ENCODE results near the gene DRC3.
"Not testable (repeated sequence)": the region's sequence is repeated elsewhere in the genome, so short reads cannot be mapped to it uniquely, and the experiment has no call there.

Gene DRC3, protein sequence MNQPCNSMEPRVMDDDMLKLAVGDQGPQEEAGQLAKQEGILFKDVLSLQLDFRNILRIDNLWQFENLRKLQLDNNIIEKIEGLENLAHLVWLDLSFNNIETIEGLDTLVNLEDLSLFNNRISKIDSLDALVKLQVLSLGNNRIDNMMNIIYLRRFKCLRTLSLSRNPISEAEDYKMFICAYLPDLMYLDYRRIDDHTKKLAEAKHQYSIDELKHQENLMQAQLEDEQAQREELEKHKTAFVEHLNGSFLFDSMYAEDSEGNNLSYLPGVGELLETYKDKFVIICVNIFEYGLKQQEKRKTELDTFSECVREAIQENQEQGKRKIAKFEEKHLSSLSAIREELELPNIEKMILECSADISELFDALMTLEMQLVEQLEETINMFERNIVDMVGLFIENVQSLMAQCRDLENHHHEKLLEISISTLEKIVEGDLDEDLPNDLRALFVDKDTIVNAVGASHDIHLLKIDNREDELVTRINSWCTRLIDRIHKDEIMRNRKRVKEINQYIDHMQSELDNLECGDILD

DNA sequence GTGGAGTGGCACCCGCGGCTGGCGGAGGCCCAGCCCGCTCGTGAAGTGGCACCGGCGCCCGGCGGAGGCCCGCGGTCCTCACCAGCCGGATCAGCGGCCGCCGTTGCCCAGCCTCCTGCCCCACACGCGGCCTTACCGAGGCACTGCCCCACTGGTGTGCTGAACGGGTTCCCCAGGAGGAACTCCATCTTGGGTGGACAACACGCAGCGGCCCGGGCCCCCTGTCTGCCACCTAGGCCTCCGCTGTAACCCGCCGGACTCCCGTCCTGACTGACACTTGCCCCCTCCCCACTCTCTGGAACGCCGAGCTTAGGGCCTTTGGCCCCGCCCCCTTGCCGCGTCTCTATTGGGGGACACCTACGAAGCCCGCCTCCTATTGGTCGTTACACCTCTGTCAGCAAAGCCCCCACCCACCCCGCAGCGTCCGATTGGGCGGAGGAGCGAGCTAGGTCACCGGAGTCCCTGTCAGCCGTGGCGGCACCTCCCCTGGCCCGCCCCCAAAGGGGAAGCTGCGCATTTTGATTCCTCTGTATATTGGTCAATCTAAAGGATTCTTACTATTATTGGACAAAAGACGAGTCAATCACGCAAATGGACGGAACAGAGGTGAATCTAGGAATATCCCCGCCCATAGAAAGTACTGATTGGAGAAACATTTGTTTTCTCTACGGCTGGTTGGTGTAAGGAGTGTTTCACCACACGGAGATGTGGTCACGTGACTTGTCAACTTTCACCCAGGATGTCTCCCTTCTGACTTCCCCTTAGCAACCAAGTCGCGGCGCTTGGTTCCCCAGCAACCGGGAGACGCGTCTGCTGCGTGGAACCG, at the start of gene DRC3, which contains the start of gene TOM1L2:
TSS of gene DRC3 (plus strand) at position 737 of the 826 bp plus-strand sequence. CDS start 4,737 bp downstream, outside the sequence.
TSS of gene TOM1L2 (minus strand) at position 275 of the 826 bp plus-strand sequence. CDS start at position 188, 87 bp downstream.
- DNase-seq (ENCODE audit: low read depth), result peak; percentile 100

DNA sequence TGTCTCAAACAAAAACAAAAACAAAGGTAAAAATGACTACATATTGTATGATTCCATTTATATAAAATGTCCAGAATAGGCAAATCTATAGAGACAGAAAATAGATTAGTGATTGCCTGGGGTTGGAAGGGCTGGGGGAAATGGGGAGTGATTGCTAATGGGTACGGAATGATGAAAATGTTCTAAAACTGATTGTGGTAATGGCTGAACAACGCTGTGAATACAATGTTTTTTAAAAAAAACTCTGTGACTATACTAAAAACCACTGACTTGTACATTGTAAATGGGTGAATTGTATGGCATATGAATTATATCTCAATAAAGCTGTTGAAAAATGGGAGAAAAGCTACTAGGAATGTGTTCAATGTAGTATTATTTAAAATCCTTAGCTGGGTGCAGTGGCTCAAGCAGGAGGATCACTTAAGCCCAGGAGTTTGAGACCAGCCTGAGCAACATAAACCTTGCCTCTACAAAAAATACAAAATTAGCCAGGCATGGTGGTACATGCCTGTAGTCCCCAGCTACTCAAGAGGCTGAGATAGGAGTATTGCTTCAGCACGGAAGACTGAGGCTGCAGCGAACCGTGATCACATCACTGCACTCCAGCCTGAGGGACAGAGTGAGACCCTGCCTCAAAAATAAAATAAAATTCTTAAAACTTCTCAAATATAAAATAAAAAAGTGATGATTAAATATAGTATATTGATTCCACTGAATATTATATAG, 48.4 kb upstream of the DRC3 start:
- DNase-seq (ENCODE audit: low read depth), result no peak

DNA sequence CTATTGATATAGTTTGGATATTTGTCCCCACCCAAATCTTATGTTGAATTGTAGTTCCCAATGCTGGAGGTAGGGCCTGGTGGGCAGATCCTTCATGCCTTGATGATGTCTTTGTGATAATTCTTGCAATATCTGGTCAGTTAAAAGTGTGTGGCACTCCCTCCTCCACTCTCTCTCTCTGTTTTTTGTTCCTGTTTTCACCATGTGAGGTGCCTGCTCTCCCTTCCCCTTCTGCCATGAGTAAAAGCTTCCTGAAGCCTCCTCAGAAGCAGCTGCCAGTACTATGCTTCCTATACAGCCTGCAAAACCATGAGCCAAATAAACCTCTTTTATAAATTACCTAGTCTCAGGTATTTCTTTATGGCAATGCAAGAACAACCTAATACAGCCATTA, 47.8 kb upstream of the DRC3 start:
- DNase-seq (ENCODE audit: low read depth), result no peak

DNA sequence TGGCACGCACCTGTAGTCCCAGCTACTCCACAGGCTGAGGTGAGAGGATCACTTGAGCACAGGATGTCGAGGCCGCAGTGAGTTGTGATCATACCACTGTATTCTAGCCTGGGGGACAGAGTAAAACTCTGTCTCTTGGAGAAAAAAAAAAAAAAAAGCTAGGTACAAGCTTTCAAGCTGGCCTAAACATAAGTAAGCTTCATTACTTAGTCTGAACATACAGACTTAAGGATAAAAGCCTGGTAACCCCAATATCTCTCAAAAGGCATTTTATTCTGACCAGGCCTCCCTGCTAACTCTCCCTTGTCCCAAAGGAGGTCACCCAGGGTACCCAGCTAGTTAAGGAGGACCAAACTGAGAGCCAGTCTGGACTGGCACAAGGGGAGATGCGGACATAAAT, 46.6 kb upstream of the DRC3 start:
- no peak for DNase-seq (ENCODE audit: low read depth)

DNA sequence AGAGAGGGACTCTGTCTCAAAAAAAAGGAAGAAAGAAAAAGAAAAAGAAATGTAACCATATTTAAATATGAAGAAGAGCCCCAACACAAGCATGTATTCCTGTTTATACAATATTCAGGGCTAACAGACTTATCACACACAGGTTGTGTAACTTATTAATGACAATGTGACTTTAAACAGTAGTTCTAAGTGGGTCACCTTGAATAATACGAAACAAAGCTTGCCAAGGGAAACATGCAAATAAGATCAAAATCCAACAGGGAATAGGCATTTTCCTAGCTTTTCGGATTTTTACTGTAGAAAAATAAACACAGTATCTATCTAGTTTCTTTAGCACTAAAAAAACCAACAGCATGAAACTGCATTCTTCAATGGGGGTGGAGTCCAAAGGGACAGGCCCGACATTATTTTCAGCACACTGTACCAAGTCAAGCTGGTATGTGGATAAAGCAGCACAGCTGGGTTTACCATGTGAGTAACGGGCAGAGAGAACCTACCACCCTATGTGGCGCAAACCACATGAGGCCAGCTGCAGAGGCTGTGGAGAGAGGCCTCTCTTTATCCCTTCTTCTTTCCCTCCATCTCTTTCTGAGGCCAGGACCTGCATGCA, 45.7 kb upstream of the DRC3 start:
- no peak for DNase-seq (ENCODE audit: low read depth)

DNA sequence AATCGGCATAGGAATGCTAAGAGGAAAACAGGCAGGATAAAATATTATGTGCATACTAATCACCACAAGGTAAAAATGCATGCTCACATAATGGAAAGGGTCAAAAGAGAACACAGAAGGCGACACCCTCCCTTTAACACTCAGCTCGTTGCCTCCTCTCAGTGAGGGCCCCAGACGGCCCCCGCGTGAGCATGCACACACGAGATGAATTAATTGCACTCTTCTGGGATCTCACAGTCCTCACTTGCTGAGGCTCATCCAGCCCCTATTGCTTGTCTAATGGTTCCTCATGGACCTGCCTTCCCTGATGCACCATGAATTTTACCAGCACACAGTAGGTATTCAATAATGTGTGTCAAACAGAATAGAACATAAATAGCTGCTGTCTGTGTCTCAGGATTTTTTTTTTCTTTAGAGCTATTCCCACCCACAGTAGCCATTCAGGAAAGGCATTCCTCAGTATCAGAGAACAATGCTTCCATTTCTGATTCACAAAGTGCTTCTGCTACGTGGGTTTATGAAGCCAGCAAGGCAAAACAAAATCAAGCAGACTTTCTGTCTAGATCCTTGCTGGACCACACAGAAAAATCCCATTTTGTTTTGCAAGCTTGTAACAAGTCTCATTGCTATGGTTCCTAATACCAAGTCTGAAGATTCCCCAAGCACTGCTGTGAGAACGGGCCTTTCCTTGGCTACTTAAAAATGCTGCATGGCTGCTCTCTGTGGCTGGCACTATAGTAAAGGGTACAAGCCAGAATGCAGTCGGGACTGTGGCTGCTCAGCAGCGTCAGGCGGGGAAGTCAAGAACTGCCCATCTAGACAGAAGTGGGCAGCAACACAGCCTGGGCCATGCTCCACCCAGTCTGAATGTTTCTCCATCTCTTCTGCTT, 44.0 kb upstream of the DRC3 start:
- DNase-seq (ENCODE audit: low read depth), result no peak

DNA sequence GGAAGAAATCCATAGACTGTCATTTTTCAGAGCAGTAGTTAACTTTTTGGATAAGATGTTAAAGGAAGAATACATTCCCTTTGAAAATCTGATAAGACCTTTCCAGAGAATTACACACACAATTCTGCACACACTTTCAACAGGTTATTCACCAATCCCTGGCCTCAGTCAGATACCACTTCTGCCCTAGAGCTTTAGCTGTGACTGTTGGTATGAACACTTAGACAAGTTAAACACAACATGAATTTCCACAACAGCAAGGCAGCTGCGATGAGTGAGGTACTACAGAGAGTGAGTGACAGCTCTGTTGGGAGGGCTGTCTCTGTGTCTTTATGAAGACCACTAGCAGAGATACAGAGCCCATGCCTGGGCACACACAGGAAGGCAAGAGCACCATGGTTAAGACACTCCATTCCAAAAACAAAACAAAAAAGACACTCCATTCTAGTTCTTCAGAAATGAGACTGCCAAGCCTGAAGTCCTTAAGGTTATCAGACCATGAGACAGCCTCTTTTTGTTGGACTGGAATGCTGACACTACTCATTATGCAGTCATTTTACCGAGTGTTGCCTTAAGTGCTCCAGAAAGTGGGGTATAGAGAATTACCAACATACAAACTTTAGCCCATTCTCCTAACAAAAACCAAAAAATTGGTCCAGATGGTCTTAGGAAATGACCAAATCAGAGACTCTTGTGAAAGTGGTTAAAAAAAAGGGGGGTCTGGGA, 42.8 kb upstream of the DRC3 start:
- no peak for DNase-seq (ENCODE audit: low read depth)

DNA sequence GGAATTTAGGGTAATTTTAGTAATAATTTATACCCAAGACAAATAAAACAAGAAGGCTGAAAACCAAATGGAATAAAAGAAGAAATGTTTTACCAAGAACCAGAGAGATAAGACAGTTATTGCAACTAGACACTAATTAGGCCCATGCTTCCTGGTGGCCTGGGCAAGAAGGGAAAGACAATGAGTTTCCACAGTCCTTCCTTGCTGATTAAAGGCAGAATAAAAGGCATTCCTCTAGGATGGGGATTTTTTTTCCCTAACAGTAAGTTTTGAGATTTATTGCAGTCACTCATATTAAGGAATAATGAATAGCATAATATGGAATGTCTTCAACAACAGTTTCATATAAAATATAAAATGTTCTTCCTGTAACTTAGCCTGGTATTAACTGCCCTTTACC, 42.0 kb upstream of the DRC3 start:
- no peak for DNase-seq (ENCODE audit: low read depth)

DNA sequence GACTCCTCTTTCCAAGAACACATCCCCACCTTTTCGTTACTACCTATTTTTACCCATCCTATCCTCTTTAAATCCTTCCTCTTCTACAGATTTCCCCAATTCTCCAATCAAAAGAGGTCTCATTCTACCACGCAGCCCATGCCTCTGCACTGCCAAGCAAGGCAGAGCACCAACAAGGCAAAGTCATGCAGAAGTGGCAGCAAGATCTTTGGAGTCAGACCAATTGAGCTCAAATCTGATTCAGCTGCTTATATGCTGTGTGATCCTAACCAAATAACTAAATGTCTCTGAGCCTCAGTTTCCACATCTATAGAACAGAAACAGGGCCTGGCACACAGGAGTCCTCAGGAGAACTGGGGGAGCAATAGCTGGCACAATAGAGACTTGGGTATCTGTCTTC, 41.5 kb upstream of the DRC3 start:
- DNase-seq (ENCODE audit: low read depth), result no peak

DNA sequence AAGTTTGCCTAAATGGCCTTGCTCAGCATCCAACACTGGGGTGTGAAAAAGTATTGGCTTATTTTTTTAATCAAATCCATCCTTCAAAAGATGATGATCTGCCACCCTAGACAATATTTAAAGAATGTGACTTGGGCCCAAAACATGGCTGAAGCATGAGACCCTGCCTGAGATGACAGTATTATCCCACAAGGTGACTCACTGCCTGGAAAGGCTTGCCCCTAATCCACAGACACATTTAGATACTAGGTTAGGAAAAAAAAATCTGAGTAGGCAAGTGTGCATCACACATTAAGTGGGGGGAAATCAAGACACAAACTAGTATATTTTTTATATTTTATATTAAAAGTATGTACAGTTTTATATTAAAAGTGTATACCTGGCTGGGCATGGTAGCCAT, 38.9 kb upstream of the DRC3 start:
- no peak for DNase-seq (ENCODE audit: low read depth)

DNA sequence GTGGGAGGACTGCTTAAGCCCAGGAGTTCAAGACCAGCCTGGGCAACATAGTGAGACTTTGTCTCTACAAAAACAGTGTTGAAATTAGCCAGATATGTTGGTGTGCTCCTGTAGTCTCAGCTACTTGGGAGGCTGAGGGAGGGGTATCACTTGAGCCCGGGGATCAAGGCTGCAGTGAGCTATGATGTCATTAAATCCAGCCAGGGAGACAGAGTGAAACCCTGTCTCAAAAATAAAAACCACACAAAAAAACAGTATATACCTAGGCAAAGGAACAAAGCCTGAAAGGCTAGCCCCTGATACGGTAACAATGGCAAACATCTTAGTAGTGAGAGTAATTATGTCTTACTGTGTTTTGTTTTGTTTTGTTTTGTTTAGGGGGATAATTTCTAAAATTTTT, 38.4 kb upstream of the DRC3 start:
- no peak for DNase-seq (ENCODE audit: low read depth)

DNA sequence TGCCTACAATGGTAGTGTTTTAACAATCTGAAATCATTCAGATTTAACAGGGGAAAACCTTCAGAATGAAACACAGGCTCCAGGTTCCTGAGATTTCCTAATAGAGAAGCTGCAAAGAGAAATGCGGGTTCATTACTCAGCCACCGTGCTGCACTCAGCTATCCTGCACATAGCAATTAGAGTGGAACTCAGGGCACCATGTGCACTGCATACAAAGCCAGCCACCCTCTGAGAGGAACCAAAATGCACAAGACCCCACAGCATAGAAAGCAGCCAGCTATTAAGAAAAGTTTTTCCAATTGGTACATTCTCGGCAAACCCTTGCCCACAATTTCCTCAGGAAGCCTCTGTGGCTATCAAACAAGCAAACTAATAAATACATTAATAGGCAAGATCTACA, 37.9 kb upstream of the DRC3 start:
- no peak for DNase-seq (ENCODE audit: low read depth)

DNA sequence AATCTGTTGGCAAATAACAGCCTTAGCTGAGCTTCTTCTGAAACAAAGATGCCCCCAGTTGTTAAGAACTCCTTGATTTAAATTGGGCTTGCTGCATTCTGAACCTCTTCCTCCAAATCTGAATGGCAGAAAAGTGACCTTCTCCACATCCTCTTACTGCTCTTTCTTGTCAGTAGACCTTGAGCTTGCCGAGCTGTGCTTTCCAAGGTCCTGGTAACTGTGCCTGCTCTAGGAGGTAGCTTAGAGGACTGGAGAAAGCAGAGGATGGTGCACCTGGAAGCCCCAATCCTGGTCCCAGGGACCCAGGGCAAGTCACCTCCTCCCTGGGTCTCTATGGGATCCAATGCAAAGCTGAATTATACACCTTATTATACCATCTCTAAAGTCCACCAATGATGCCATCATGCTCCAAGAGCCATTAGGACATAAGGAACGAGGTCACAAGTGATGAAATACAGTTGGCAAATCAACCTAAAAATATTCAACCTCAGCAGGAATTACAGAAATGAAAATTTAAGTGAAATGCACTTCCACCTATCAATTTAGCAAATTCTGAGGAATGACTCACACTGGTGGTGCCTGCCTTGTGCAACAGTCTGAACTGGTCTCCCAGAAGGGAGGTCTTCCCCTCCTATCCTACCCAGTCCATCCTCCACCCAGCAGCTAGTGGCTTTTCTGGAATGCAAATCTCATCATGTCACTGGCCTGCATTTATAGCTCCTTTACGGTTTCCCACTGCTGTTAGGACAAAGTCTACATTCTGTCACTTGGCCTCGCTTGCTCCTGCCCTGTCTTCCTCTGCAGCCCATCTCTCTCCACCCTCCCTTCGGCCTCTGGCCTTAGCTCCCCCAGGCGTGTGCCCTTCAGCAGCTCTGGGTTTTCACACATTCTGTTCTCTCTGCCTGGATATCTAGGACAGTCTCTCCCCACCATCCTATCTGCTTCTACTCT, 37.1 kb upstream of the DRC3 start:
- peak; percentile 88 for DNase-seq (ENCODE audit: low read depth)

DNA sequence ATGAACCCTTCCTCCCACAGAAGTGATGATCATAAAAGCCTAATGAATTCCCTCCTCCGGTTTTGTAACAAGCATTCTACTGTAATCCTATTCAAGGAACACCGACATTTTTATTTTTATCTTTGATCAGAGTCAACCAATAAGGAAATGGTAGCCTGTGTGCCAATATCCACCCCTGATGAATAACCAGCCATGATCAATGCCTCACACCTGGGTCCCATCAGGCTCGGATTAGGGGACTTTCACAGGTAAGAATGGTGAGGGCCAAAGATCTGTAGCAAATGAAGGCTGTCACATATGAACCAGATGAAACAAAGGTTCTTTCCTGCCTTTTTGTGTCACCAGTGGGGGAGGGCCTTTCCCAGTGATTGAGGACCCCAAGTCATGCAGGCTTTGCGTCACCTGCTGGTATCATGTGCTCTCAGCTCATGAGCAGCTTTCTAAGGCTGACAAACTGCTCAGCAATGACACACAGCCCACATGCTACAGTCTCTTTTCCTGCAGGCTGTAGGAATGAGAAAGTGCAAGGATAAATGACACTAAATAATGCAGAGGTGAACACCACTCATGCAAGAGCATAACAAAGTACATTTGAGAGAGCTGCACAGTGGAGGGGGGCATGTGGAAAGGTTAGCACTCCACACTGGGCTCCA, 35.3 kb upstream of the DRC3 start:
- no peak for DNase-seq (ENCODE audit: low read depth)

DNA sequence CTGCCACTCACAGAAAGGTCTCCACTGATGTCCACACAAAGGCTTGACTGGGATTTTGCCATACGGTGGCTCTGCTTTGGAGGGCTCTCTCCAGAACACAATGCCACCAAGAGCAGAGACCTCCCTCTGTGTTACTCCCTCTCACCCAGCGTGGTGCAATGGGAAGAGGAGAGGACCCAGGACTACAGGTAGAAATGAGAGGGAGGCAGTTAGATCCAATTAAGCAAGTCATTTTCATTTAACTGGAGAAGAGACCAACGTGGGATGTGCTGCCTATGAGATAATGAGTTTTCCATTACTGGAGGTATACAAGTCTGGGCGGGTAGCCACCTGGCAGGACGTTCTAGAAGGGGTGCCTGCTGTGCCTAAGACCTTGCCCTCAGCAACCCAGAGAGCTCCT, 34.7 kb upstream of the DRC3 start:
- DNase-seq (ENCODE audit: low read depth), result no peak

DNA sequence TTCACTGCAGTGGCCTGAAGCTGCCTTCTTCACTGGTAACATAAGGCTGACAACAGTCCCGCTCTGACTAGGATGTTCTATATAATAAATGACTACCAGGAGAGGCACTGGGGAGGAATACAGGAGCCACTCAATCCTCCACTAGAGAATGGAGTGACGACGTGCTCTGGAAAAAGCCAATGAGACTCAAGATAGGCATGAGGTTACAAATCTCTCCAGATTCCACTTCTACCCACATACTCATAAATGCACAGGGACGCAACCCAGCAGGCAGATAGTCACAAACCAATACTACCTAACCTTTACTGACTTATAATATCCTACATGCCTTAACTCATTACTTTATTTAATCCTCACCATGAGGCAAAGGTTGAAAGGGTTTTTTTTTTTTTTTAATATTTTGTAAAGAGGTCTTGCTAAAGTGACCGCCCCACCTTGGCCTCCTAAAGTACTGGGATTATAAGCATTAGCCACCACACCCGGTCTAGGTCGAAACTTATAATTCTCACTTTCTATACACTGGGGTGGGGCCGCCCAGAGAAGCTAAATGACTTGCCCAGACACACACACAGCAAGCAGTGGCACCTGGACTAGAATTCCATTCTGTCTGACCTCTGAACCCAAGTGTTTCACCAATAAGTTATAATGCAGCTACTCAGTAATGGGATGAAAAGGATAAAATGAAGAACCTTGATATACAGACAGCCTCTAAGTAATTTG, 34.1 kb upstream of the DRC3 start:
- DNase-seq (ENCODE audit: low read depth), result no peak

DNA sequence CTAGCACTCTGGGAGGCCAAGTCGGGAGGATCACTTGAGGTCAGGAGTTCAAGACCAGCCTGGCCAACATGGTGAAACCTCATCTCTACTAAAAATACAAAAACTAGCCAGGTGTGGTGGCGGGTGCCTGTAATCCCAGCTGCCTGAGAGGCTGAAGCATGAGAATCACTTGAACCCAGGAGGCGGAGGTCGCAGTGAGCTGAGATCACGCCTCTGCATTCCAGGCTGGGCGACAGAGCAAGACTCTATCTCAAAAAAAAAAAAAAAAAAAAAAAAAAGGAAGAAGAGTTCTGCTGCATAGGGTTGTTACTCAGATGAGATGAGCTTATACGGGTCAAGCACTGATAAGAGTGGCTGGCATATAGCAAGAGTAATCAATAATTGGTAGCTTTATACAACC, 32.7 kb upstream of the DRC3 start:
- not testable (repeated sequence) for DNase-seq (ENCODE audit: low read depth)

DNA sequence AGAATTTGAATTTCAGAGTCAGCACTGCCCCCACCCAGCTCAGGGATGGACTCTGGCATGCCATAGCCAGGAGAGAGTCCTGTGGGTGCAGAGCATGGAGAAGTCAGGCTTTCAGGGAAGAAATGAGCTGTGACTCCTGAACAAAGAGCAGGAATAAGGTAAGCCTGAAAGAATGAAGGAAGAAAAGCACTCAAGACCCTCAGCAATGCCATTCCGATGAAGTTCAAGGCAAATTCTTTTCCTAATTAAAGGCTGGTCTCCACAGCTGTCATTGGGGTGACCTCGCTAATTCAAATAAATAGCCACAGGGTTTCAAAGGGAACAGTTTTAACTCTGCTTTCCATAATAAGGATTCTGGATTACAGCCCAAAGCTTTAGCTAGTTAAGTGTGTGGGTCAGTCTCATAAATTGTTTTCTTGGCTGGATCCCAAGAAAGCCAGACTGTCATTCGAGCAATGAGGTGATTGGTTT, 32.2 kb upstream of the DRC3 start:
- DNase-seq (ENCODE audit: low read depth), result no peak
